Keratinocyte (primary cell): ENCODE results near the gene AFMID. TPM values are rescaled to one million over a fixed set of nuclear protein-coding genes. Genes with fewer than 3 reads are reported as not detected.
"Not testable (repeated sequence)": the region's sequence is repeated elsewhere in the genome, so short reads cannot be mapped to it uniquely, and the experiment has no call there.

Experiments
- DNase-seq: peaks from one replicate; pipeline ENCODE4 v3.0.0-alpha.2; 2011; ENCODE audit warnings: low read depth, missing footprints, low spot score
- FAIRE-seq: peaks from 2 replicates; lab custom pipeline; 2011; peaks lifted over from hg19 to GRCh38; lab: Jason Lieb, UNC
- H2AFZ ChIP-seq: 2 replicates; pipeline ENCODE4 v1.6.0; 2012; ENCODE audit warnings: low read length, control low read depth, inconsistent platforms; ENCODE audit not compliant: control insufficient read depth
- H3K27ac ChIP-seq: 2 replicates; pipeline ENCODE4 v1.5.1; 2011; ENCODE audit warnings: low read length; ENCODE audit not compliant: control insufficient read depth, insufficient read depth
- H3K27me3 ChIP-seq: 3 replicates; pipeline ENCODE4 v1.6.0; 2011; ENCODE audit warnings: low read length; ENCODE audit not compliant: control insufficient read depth, insufficient read depth; ENCODE audit errors: extremely low read depth
- H3K36me3 ChIP-seq, 2 experiments: 2 replicates in 1 of 2; 3 replicates in 1 of 2; pipeline ENCODE4 v1.5.1; 2011; ENCODE audit warnings: low read length in 2 of 2, mild to moderate bottlenecking in 1 of 2; ENCODE audit not compliant: control insufficient read depth in 2 of 2, insufficient read depth in 2 of 2; ENCODE audit errors: extremely low read depth in 1 of 2
- H3K4me1 ChIP-seq: 3 replicates; pipeline ENCODE4 v1.5.1; 2011; ENCODE audit warnings: low read length; ENCODE audit not compliant: control insufficient read depth, insufficient read depth; ENCODE audit errors: extremely low read depth
- H3K4me2 ChIP-seq: 3 replicates; pipeline ENCODE4 v1.6.0; 2011; ENCODE audit warnings: low read depth, low read length; ENCODE audit not compliant: control insufficient read depth, insufficient read depth; ENCODE audit errors: extremely low read depth
- H3K4me3 ChIP-seq, 3 experiments: fragments of 200-600 bp in 1 of 3; sonication (generic) in 1 of 3; 2 replicates in 2 of 3; 3 replicates in 1 of 3; pipeline ENCODE4 v1.5.1; 2011 to 2016; ENCODE audit warnings: low read length in 3 of 3, mild to moderate bottlenecking in 3 of 3, control low read depth in 2 of 3, inconsistent platforms in 1 of 3, low read depth in 1 of 3, mixed read lengths in 1 of 3, mixed run types in 1 of 3, moderate library complexity in 1 of 3; ENCODE audit not compliant: control insufficient read depth in 2 of 3, insufficient read depth in 2 of 3; ENCODE audit errors: extremely low read depth in 1 of 3
- H3K79me2 ChIP-seq: 2 replicates; pipeline ENCODE4 v1.6.0; 2012; ENCODE audit warnings: low read length; ENCODE audit not compliant: control insufficient read depth, insufficient read depth
- H3K9ac ChIP-seq: 3 replicates; pipeline ENCODE4 v1.6.0; 2011; ENCODE audit warnings: low read length; ENCODE audit not compliant: control insufficient read depth, insufficient read depth; ENCODE audit errors: extremely low read depth
- H3K9me1 ChIP-seq: 3 replicates; pipeline ENCODE4 v1.6.0; 2011; ENCODE audit warnings: low read length; ENCODE audit not compliant: control insufficient read depth, insufficient read depth; ENCODE audit errors: extremely low read depth
- H3K9me3 ChIP-seq: 2 replicates; pipeline ENCODE4 v1.5.1; 2012; ENCODE audit warnings: low read depth, low read length; ENCODE audit not compliant: control insufficient read depth
- H4K20me1 ChIP-seq: 3 replicates; pipeline ENCODE4 v1.6.0; 2011; ENCODE audit warnings: low read length; ENCODE audit not compliant: control insufficient read depth, insufficient read depth; ENCODE audit errors: extremely low read depth
- EZH2 ChIP-seq: IDR thresholded peaks from one replicate; pipeline ENCODE4 v1.6.1; 2012; ENCODE audit warnings: inconsistent platforms, mild to moderate bottlenecking, low read length, moderate library complexity
- dilution Hi-C: fragments of 300-500 bp; cut with MboI; formaldehyde crosslinking; loops from one replicate; pipeline ENCODE4 v1.7.0; 2020; ENCODE audit warnings: low sequenced_read_pairs; ENCODE audit not compliant: extremely low pct_ligation_motif_present
- polyA plus RNA-seq, 5 experiments: library from polyadenylated mRNA; depleted of rRNA in 3 of 5; stranded (reverse) in 3 of 5; stranded (forward) in 1 of 5; unstranded in 1 of 5; fragments of >200 nt; gene quantifications; 1 replicate in 1 of 5; 2 replicates in 3 of 5; 3 replicates in 1 of 5; pipeline versions ENCODE4 v1.2.1 to v1.2.3, GENCODE V29; 2011 to 2012; ENCODE audit warnings: missing spikeins in 2 of 5, low read depth in 1 of 5, low replicate concordance in 1 of 5
- TF ChIP-seq, protein P1 (sequence below), 3 experiments: IDR thresholded peaks in 1 of 3; conservative IDR thresholded peaks in 1 of 3; optimal IDR thresholded peaks in 1 of 3; 2 replicates in 2 of 3; 3 replicates in 1 of 3; pipeline versions ENCODE3 to v1.5.1; 2011; ENCODE audit warnings: low read length in 3 of 3, mild to moderate bottlenecking in 3 of 3, moderate library complexity in 2 of 3, control low read depth in 1 of 3, inconsistent platforms in 1 of 3; ENCODE audit not compliant: insufficient read depth in 2 of 3; ENCODE audit errors: extremely low read depth in 1 of 3

The AFMID gene
- polyA plus RNA-seq, 1 donor (not counting 4 experiments of a cell fraction or from before 2014, with no cell fraction given) = 21.6 TPM

DNA sequence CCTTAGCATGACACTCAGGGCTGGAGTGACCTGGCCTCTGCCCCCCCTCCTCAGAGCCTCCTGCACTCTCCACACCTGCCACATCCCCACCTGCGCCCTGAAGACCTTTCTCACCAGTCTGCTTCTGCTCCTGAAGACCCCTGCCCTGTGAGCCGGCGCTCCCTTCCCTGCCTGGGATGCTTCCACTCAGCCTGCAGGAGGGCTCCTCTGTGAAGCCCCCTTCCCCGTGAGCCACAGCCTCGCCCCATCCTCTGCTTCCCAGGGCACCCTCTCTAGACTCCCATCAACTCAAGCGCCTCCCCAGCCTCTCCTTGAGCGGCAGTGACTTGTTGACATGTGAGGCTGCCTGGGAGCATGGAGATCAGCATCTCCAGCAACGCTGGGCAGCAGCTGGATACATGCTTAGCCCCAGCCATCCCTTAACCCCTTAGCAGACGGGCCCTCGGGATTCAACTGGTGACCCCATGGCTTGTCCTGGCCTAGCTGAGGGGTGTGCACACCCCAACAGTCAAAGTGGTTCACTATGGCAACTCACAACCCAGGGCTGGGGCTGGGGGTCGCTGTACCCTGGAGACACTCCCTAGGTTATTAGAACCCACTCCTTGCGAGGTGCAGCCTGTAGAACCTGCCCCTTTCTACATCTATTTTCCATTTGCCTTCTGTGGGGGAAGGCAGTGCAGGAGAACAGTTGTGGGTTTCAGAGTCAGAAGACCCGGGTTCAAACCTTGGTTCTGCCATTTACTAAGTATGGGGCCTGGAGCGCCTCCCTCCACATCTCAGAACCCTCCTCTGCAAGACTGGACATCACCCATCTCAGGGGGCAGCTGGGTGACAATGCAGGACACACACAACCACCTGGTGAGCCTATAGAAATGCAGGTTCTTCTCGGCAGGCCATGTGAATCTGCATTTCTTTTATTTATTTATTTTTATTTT is 65.8 kb downstream of the AFMID start:
- no peak overlapping the region for H3K4me3 ChIP-seq
- no peak overlapping the region for H3K9ac ChIP-seq
- no peaks in the 10 kb centered on the region for H4K20me1 ChIP-seq
- H3K4me1 ChIP-seq = peaks cover 9% of the 10 kb centered on the region
- H2AFZ ChIP-seq = no peak overlapping the region
- H3K36me3 ChIP-seq = no peaks in the 10 kb centered on the region
- H3K27me3 ChIP-seq = peaks cover 13% of the 10 kb centered on the region
- no peak overlapping the region for H3K27ac ChIP-seq
- H3K9me3 ChIP-seq = no peaks in the 10 kb centered on the region
- no peaks in the 10 kb centered on the region for H3K9me1 ChIP-seq
- no peak for TF ChIP-seq EZH2
- TF ChIP-seq, protein P1, sequence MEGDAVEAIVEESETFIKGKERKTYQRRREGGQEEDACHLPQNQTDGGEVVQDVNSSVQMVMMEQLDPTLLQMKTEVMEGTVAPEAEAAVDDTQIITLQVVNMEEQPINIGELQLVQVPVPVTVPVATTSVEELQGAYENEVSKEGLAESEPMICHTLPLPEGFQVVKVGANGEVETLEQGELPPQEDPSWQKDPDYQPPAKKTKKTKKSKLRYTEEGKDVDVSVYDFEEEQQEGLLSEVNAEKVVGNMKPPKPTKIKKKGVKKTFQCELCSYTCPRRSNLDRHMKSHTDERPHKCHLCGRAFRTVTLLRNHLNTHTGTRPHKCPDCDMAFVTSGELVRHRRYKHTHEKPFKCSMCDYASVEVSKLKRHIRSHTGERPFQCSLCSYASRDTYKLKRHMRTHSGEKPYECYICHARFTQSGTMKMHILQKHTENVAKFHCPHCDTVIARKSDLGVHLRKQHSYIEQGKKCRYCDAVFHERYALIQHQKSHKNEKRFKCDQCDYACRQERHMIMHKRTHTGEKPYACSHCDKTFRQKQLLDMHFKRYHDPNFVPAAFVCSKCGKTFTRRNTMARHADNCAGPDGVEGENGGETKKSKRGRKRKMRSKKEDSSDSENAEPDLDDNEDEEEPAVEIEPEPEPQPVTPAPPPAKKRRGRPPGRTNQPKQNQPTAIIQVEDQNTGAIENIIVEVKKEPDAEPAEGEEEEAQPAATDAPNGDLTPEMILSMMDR (optimal IDR thresholded peaks at IDR 0.05 in 1 of 3, IDR thresholded peaks at IDR 0.05 in 1 of 3, conservative IDR thresholded peaks at IDR 0.05 in 1 of 3; ENCODE audit: extremely low read depth in 1 of 3, insufficient read depth in 2 of 3, low read length in 3 of 3) = no peak
- dilution Hi-C loops = no loop called here
- DNase-seq (no peak), FAIRE-seq (no peak)
- no peaks in the 10 kb centered on the region for H3K79me2 ChIP-seq
- no peak overlapping the region for H3K4me2 ChIP-seq

DNA sequence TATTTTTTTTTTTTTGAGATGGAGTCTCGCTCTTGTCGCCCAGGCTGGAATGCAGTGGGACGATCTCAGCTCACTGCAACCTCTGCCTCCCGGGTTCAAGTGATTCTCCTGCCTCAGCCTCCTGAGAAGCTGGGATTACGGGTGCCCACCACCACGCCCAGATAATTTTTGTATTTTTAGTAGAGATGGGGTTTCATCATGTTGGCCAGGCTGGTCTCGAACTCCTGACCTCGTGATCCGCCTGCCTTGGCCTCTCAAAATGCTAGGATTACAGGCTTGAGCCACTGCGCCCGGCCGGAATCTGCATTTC is 66.4 kb downstream of the AFMID start:
- H3K9ac ChIP-seq, FAIRE-seq, H3K9me3 ChIP-seq, H3K79me2 ChIP-seq, DNase-seq, dilution Hi-C loops, H3K36me3 ChIP-seq, H4K20me1 ChIP-seq, H2AFZ ChIP-seq, H3K4me1 ChIP-seq, H3K9me1 ChIP-seq, H3K27ac ChIP-seq: not testable (repeated sequence)
- Histone ChIP-seq H3K4me2 (peak overlapping the region; percentile 80), H3K27me3 (peaks cover 17% of the 10 kb centered on the region), H3K4me3 (peak overlapping the region; percentile 76 to 89 (median 84))
